22Rv1 (cell line): ENCODE results near the gene PODXL2.

Experiments used
- ZFX ChIP-seq: fragments of 450-650 bp; IDR thresholded peaks from 2 replicates; pipeline ENCODE4 v1.6.1; 2017; ENCODE audit warnings: antibody characterized with exemption, borderline replicate concordance
- TF ChIP-seq, protein P1 (sequence below): fragments of 450-650 bp; IDR thresholded peaks from 2 replicates; pipeline ENCODE4 v1.5.1; 2017; ENCODE audit warnings: mild to moderate bottlenecking

GRCh38 chr3:127718245-127718915, 89.4 kb downstream of the PODXL2 start:
- TF ChIP-seq, protein P1, sequence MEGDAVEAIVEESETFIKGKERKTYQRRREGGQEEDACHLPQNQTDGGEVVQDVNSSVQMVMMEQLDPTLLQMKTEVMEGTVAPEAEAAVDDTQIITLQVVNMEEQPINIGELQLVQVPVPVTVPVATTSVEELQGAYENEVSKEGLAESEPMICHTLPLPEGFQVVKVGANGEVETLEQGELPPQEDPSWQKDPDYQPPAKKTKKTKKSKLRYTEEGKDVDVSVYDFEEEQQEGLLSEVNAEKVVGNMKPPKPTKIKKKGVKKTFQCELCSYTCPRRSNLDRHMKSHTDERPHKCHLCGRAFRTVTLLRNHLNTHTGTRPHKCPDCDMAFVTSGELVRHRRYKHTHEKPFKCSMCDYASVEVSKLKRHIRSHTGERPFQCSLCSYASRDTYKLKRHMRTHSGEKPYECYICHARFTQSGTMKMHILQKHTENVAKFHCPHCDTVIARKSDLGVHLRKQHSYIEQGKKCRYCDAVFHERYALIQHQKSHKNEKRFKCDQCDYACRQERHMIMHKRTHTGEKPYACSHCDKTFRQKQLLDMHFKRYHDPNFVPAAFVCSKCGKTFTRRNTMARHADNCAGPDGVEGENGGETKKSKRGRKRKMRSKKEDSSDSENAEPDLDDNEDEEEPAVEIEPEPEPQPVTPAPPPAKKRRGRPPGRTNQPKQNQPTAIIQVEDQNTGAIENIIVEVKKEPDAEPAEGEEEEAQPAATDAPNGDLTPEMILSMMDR = no peak
- TF ChIP-seq ZFX = no peak
